IMR-90 (cell line): ENCODE data around the gene ATP5ME. TPM values are rescaled to one million over a fixed set of nuclear protein-coding genes. Genes with fewer than 3 reads are reported as not detected.
A peak's percentile ranks its signal among the peaks of the same experiment; 100 is the strongest.

Experiments
- ATAC-seq: fragments of 200-7000 bp; cut with Tn5 transposase; 2 replicates; pipeline ENCODE4 v1.9.1; 2020; ENCODE audit warnings: low read depth, mild to moderate bottlenecking, moderate library complexity
- BruUV-seq: library from RNA; stranded (reverse); fragments of 400-500 nt; replicated peaks from 2 replicates; lab custom pipeline; 2021; lab: Mats Ljungman, UMichigan
- CTCF ChIA-PET: fragments of 300-600 bp; formaldehyde crosslinking; extraction: SDS; loops from one replicate; lab custom pipeline; 2021; ENCODE audit warnings: antibody characterized with exemption; lab: Yijun Ruan, JAX
- POLR2A ChIA-PET: fragments of 300-600 bp; sonication (Branson Sonifier 250); formaldehyde crosslinking; loops from one replicate; lab custom pipeline; 2022; ENCODE audit warnings: antibody characterized with exemption; ENCODE audit not compliant: unreplicated experiment; lab: Charles Lee
- DNase-seq: peaks from one replicate; pipeline ENCODE4 v3.0.0; 2013
- H2AFZ ChIP-seq: replicated peaks from 2 replicates; pipeline ENCODE3; 2013; ENCODE audit warnings: low read length, mild to moderate bottlenecking; ENCODE audit not compliant: poor library complexity
- H2AK5ac ChIP-seq: 2 replicates; pipeline ENCODE4 v1.6.1; 2013; ENCODE audit warnings: low read depth, low read length, inconsistent platforms
- H2AK9ac ChIP-seq: replicated peaks from 2 replicates; pipeline ENCODE3; 2013; ENCODE audit warnings: mild to moderate bottlenecking, low read depth, low read length, moderate library complexity; ENCODE audit not compliant: poor library complexity
- H2BK120ac ChIP-seq: 2 replicates; pipeline ENCODE4 v1.6.1; 2013; ENCODE audit warnings: low read depth, low read length, inconsistent platforms
- H2BK15ac ChIP-seq: 3 replicates; pipeline ENCODE4 v1.6.1; 2013; ENCODE audit warnings: low read depth, low read length, inconsistent platforms
- H2BK20ac ChIP-seq: 2 replicates; pipeline ENCODE4 v1.6.1; 2013; ENCODE audit warnings: low read depth, mild to moderate bottlenecking, inconsistent platforms, low read length, moderate library complexity
- H2BK5ac ChIP-seq: 2 replicates; pipeline ENCODE4 v1.6.1; 2013; ENCODE audit warnings: mild to moderate bottlenecking, low read depth, low read length, inconsistent platforms; ENCODE audit not compliant: poor library complexity, severe bottlenecking
- H3K14ac ChIP-seq: replicated peaks from 2 replicates; pipeline ENCODE4 v1.6.1; 2013; ENCODE audit warnings: low read depth, low read length, inconsistent platforms
- H3K18ac ChIP-seq: 2 replicates; pipeline ENCODE4 v1.6.1; 2013; ENCODE audit warnings: low read depth, low read length, control low read depth
- H3K23ac ChIP-seq: 2 replicates; pipeline ENCODE4 v1.6.1; 2013; ENCODE audit warnings: low read depth, low read length, inconsistent platforms
- H3K27ac ChIP-seq: 2 replicates; pipeline ENCODE4 v1.5.1; 2013; ENCODE audit warnings: mild to moderate bottlenecking, control low read depth, low read length; ENCODE audit not compliant: insufficient read depth
- H3K27me3 ChIP-seq: 2 replicates; pipeline ENCODE4 v1.6.1; 2013; ENCODE audit warnings: low read length; ENCODE audit not compliant: control insufficient read depth, insufficient read depth
- H3K36me3 ChIP-seq: 2 replicates; pipeline ENCODE4 v1.6.1; 2013; ENCODE audit warnings: low read length, mixed read lengths; ENCODE audit not compliant: control insufficient read depth, insufficient read depth
- H3K4ac ChIP-seq: 2 replicates; pipeline ENCODE4 v1.6.1; 2013; ENCODE audit warnings: low read depth, low read length, inconsistent platforms
- H3K4me1 ChIP-seq: 2 replicates; pipeline ENCODE4 v1.6.1; 2013; ENCODE audit warnings: low read length, mixed read lengths; ENCODE audit not compliant: control insufficient read depth, insufficient read depth
- H3K4me2 ChIP-seq: 2 replicates; pipeline ENCODE4 v1.6.1; 2013; ENCODE audit warnings: low read depth, mild to moderate bottlenecking, control low read depth, low read length, moderate library complexity
- H3K4me3 ChIP-seq: 2 replicates; pipeline ENCODE4 v1.5.1; 2013; ENCODE audit warnings: low read depth, mild to moderate bottlenecking, control low read depth, low read length, moderate library complexity; ENCODE audit not compliant: insufficient read depth
- H3K56ac ChIP-seq: 2 replicates; pipeline ENCODE4 v1.6.1; 2013; ENCODE audit warnings: low read length, inconsistent platforms; ENCODE audit not compliant: insufficient read depth; ENCODE audit errors: extremely low read depth
- H3K79me1 ChIP-seq, 2 experiments: 2 replicates each; pipeline ENCODE4 v1.6.1; 2013; ENCODE audit warnings: low read length in 2 of 2, inconsistent platforms in 1 of 2, low read depth in 1 of 2
- H3K9ac ChIP-seq: 2 replicates; pipeline ENCODE4 v1.6.1; 2013; ENCODE audit warnings: low read depth, low read length, control low read depth
- H3K9me1 ChIP-seq: 2 replicates; pipeline ENCODE4 v1.6.1; 2013; ENCODE audit warnings: low read length, inconsistent platforms; ENCODE audit not compliant: insufficient read depth
- H3K9me3 ChIP-seq: 2 replicates; pipeline ENCODE4 v1.6.1; 2013; ENCODE audit warnings: low read length; ENCODE audit not compliant: control insufficient read depth, insufficient read depth
- H4K20me1 ChIP-seq: 2 replicates; pipeline ENCODE4 v1.6.1; 2013; ENCODE audit warnings: low read length, inconsistent platforms; ENCODE audit not compliant: insufficient read depth
- H4K5ac ChIP-seq: 2 replicates; pipeline ENCODE4 v1.6.1; 2013; ENCODE audit warnings: mild to moderate bottlenecking, low read depth, low read length, control low read depth
- H4K8ac ChIP-seq, 2 experiments: 2 replicates each; pipeline ENCODE4 v1.6.1; 2013; ENCODE audit warnings: low read depth in 2 of 2, low read length in 2 of 2, control low read depth in 1 of 2, inconsistent platforms in 1 of 2
- H4K91ac ChIP-seq: 2 replicates; pipeline ENCODE4 v1.6.1; 2013; ENCODE audit warnings: low read depth, low read length, inconsistent platforms; ENCODE audit not compliant: insufficient read depth
- BHLHE40 ChIP-seq: fragments of 150-350 bp; IDR thresholded peaks from 2 replicates; pipeline ENCODE4 v1.6.1; 2016; ENCODE audit warnings: mild to moderate bottlenecking, low read depth, low read length
- CHD1 ChIP-seq: IDR thresholded peaks from 2 replicates; pipeline ENCODE4 v1.6.1; 2012; ENCODE audit warnings: low read depth, low read length, improper control_type of control experiment
- ELK1 ChIP-seq: fragments of 150-350 bp; IDR thresholded peaks from 2 replicates; pipeline ENCODE4 v1.6.1; 2016; ENCODE audit warnings: low read depth, mild to moderate bottlenecking, low read length, moderate library complexity, borderline replicate concordance
- MAZ ChIP-seq: IDR thresholded peaks from 2 replicates; pipeline ENCODE4 v1.6.1; 2012; ENCODE audit warnings: low read depth, mild to moderate bottlenecking, low read length, improper control_type of control experiment, moderate library complexity, borderline replicate concordance
- POLR2A ChIP-seq: IDR thresholded peaks from 2 replicates; pipeline ENCODE4 v1.6.1; 2012; ENCODE audit warnings: mild to moderate bottlenecking, low read depth, low read length
- RCOR1 ChIP-seq: IDR thresholded peaks from 2 replicates; pipeline ENCODE4 v1.6.1; 2012; ENCODE audit warnings: mild to moderate bottlenecking, low read length, improper control_type of control experiment; ENCODE audit not compliant: insufficient replicate concordance
- USF2 ChIP-seq: fragments of 150-350 bp; IDR thresholded peaks from 2 replicates; pipeline ENCODE4 v1.6.1; 2017; ENCODE audit warnings: mild to moderate bottlenecking, antibody characterized with exemption, low read length, low read depth
- WGBS, 2 experiments: methylation state at CpG; one replicate each; pipeline versions ENCODE4 v1.1.5 to v1.1.7; 2013; ENCODE audit warnings: missing lambda C conversion rate in 2 of 2; ENCODE audit not compliant: insufficient read length in 1 of 2; ENCODE audit errors: extremely low coverage in 2 of 2; 5-methylcytosine and 5-hydroxymethylcytosine counted together
- dilution Hi-C: fragments of 300-500 bp; cut with HindIII; formaldehyde crosslinking; loops from one replicate; pipeline ENCODE4 v1.14.3; 2018; ENCODE audit warnings: low sequenced_read_pairs; ENCODE audit not compliant: unreplicated experiment
- in situ Hi-C: fragments of 300-500 bp; cut with MboI; formaldehyde crosslinking; loops from 3 replicates; pipeline ENCODE4 v1.14.3; 2019; ENCODE audit warnings: low sequenced_read_pairs, inconsistent platforms, mixed read lengths
- intact Hi-C: fragments of 100-400 bp; cut with micrococcal nuclease; formaldehyde crosslinking; loops from 2 replicates; pipeline ENCODE4 v1.10.0; 2022
- polyA plus RNA-seq, 3 experiments: library from polyadenylated mRNA; depleted of rRNA; stranded (reverse); fragments of >200 nt; gene quantifications; 2 replicates each; pipeline ENCODE4 v1.2.3, GENCODE V29; 2012; ENCODE audit warnings: low replicate concordance in 1 of 3
- total RNA-seq: library from RNA; depleted of rRNA; stranded (reverse); fragments of >200 nt; gene quantifications from 2 replicates; pipeline ENCODE4 v1.2.3, GENCODE V29; 2012

ATP5ME gene
- total and polyA plus RNA-seq, 2 of the 4 experiments (the other 2 are of a cell fraction) = 39.3 to 603 TPM

- Histone ChIP-seq H3K4ac (no peak overlapping the region), H3K23ac (no peak overlapping the region), H3K14ac (no peak overlapping the region), H4K5ac (no peak overlapping the region), H3K36me3 (peaks cover 3% of the 10 kb centered on the region; the same call in 1 of the 2 replicates), H2BK15ac (no peak overlapping the region), H3K9ac (no peak overlapping the region), H3K4me1 (no peaks in the 10 kb centered on the region), H3K4me2 (no peak overlapping the region), H4K20me1 (no peaks in the 10 kb centered on the region), H3K4me3 (no peak overlapping the region), H2AFZ (peak overlapping the region; percentile 43), H2BK120ac (no peak overlapping the region), H4K8ac (no peak overlapping the region), H3K79me1 (no peaks in the 10 kb centered on the region), H2AK9ac (no peak overlapping the region), H2AK5ac (no peak overlapping the region), H3K9me1 (0 out of 2 replicates have a peak, but pooled peaks cover 1% of the 10 kb centered on the region), H3K27me3 (peaks cover 4% of the 10 kb centered on the region; the same call in 1 of the 2 replicates), H3K27ac (no peak overlapping the region), H2BK5ac (no peak overlapping the region), H3K18ac (no peak overlapping the region), H3K56ac (no peak overlapping the region), H2BK20ac (no peak overlapping the region), H4K91ac (no peak overlapping the region), H3K9me3 (no peaks in the 10 kb centered on the region; the same call in 1 of the 2 replicates)
- dilution Hi-C loops = no loop called here
- no TSS peak for BruUV-seq
- WGBS, 2 experiments = 31% methylated on average over 8 of the region's 22 CpGs; no CpG with 5 or more reads in 1 of the 2 experiments
- ATAC-seq (peak; percentile 8; the same call in 1 of the 2 replicates), DNase-seq (no peak)
- POLR2A ChIA-PET = no interaction called here
- no peak for TF ChIP-seq CHD1
- no peak for TF ChIP-seq USF2
- no peak for TF ChIP-seq MAZ
- TF ChIP-seq RCOR1 = no peak
- TF ChIP-seq POLR2A = no peak
- TF ChIP-seq ELK1 = no peak
- no peak for TF ChIP-seq BHLHE40
- CTCF ChIA-PET = no interaction called here
- intact Hi-C loops = no loop called here
- in situ Hi-C loops = no loop called here
Measured at GRCh38 chr4:665751-666435, 8.2 kb downstream of the ATP5ME start.
